HepG2 (cell line): ENCODE results near the gene MYO18A. TPM values are rescaled to one million over a fixed set of nuclear protein-coding genes. Genes with fewer than 3 reads are reported as not detected.

Source experiments
- ATF4 ChIP-seq, 2 experiments: fragments of 450-650 bp in 1 of 2; sonication (generic) in 1 of 2; formaldehyde crosslinking; IDR thresholded peaks; 2 replicates each; pipeline versions ENCODE4 v1.5.0 to v1.8.0; 2020 to 2022; ENCODE audit warnings: mild to moderate bottlenecking in 1 of 2, missing genetic modification reagents in 1 of 2
- ELF3 ChIP-seq: IDR thresholded peaks from 2 replicates; pipeline ENCODE4 v1.6.1; 2016; ENCODE audit warnings: missing genetic modification reagents, missing compliant biosample characterization
- HDAC1 ChIP-seq: sonication (generic); formaldehyde crosslinking; IDR thresholded peaks from 2 replicates; pipeline ENCODE4 v1.5.1; 2020; ENCODE audit warnings: mild to moderate bottlenecking, missing genetic modification reagents
- HES4 ChIP-seq: sonication (generic); formaldehyde crosslinking; IDR thresholded peaks from 2 replicates; pipeline ENCODE4 v1.9.0; 2021; ENCODE audit warnings: mild to moderate bottlenecking, missing genetic modification reagents, borderline replicate concordance
- HIVEP1 ChIP-seq: sonication (generic); formaldehyde crosslinking; IDR thresholded peaks from 2 replicates; pipeline ENCODE4 v1.4.0; 2020; ENCODE audit warnings: mild to moderate bottlenecking, missing genetic modification reagents
- HNF1B ChIP-seq: sonication (generic); formaldehyde crosslinking; IDR thresholded peaks from 2 replicates; pipeline ENCODE4 v1.5.1; 2020; ENCODE audit warnings: mild to moderate bottlenecking, moderate library complexity, missing genetic modification reagents
- MBNL3 ChIP-seq: fragments of 250-450 bp; sonication (Bioruptor Pico); conservative IDR thresholded peaks from 2 replicates; pipeline ENCODE4 v1.8.0; 2022; ENCODE audit warnings: mild to moderate bottlenecking, inconsistent platforms
- MTA3 ChIP-seq: sonication (generic); formaldehyde crosslinking; IDR thresholded peaks from 2 replicates; pipeline ENCODE4 v1.4.0; 2020; ENCODE audit warnings: missing genetic modification reagents
- MXD1 ChIP-seq: sonication (generic); formaldehyde crosslinking; IDR thresholded peaks from 2 replicates; pipeline ENCODE4 v1.4.0; 2020; ENCODE audit warnings: mild to moderate bottlenecking, missing genetic modification reagents
- NR2F2 ChIP-seq: IDR thresholded peaks from 2 replicates; pipeline ENCODE4 v1.6.1; 2012; ENCODE audit warnings: low read depth, inconsistent platforms, borderline replicate concordance
- RARG ChIP-seq: sonication (generic); formaldehyde crosslinking; IDR thresholded peaks from 2 replicates; pipeline ENCODE4 v1.4.0; 2020; ENCODE audit warnings: low read depth, mild to moderate bottlenecking, missing genetic modification reagents
- RXRB ChIP-seq: IDR thresholded peaks from 2 replicates; pipeline ENCODE4 v1.6.1; 2016; ENCODE audit warnings: borderline replicate concordance, missing genetic modification reagents, missing compliant biosample characterization
- SSRP1 ChIP-seq: IDR thresholded peaks from 2 replicates; pipeline ENCODE4 v1.6.1; 2016; ENCODE audit warnings: control low read depth
- TBX2 ChIP-seq: sonication (generic); formaldehyde crosslinking; IDR thresholded peaks from 2 replicates; pipeline ENCODE4 v1.5.0; 2020; ENCODE audit warnings: missing genetic modification reagents, mild to moderate bottlenecking, borderline replicate concordance
- TCF7 ChIP-seq: sonication (generic); IDR thresholded peaks from 2 replicates; pipeline ENCODE4 v1.6.1; 2016; ENCODE audit warnings: antibody characterized with exemption, low read depth
- ZNF362 ChIP-seq: sonication (generic); formaldehyde crosslinking; IDR thresholded peaks from 2 replicates; pipeline ENCODE4 v1.4.0; 2020; ENCODE audit warnings: missing genetic modification reagents, mild to moderate bottlenecking, borderline replicate concordance
- ZNF629 ChIP-seq: sonication (generic); formaldehyde crosslinking; conservative IDR thresholded peaks from 2 replicates; pipeline ENCODE4 v1.5.0; 2020; ENCODE audit warnings: missing genetic modification reagents
- ZNF646 ChIP-seq: sonication (generic); formaldehyde crosslinking; IDR thresholded peaks from 2 replicates; pipeline ENCODE4 v1.9.0; 2021; ENCODE audit warnings: mild to moderate bottlenecking, missing genetic modification reagents
- ZNF784 ChIP-seq: sonication (generic); formaldehyde crosslinking; IDR thresholded peaks from 2 replicates; pipeline ENCODE4 v1.5.1; 2020; ENCODE audit warnings: missing genetic modification reagents, mild to moderate bottlenecking, borderline replicate concordance
- polyA plus RNA-seq, 8 experiments: library from polyadenylated mRNA; depleted of rRNA in 3 of 8; stranded (reverse) in 7 of 8; unstranded in 1 of 8; fragments of >200 nt; fragmentation: Illumina TruSeq in 4 of 8; extraction: Trizol in 4 of 8; gene quantifications; 2 replicates each; pipeline versions ENCODE4 v1.2.1 to v1.2.3, GENCODE V29; 2011 to 2016; ENCODE audit warnings: low read depth in 4 of 8, missing spikeins in 1 of 8, mixed read lengths in 1 of 8; ENCODE audit not compliant: insufficient read depth in 1 of 8
- total RNA-seq, 5 experiments: library from RNA; depleted of rRNA; stranded (reverse); fragments of >200 nt; fragmentation: Illumina TruSeq; extraction: Trizol; gene quantifications; 2 replicates each; pipeline ENCODE4 v1.2.3, GENCODE V29; 2016; ENCODE audit warnings: low read depth in 1 of 5

Gene MYO18A
- total and polyA plus RNA-seq, 2 of the 13 experiments (the other 11 are each of a cell fraction or from before 2014, with no cell fraction given) = 16.8 to 24.8 TPM

GRCh38 chr17:29147682-29148081, 32.5 kb downstream of the MYO18A start (continued):
- TF ChIP-seq HNF1B (no peak), ZNF646 (CRISPR knock-in tag) (no peak), MTA3 (no peak), SSRP1 (no peak), HIVEP1 (CRISPR knock-in tag) (no peak), HES4 (CRISPR knock-in tag) (no peak), HDAC1 (CRISPR knock-in tag) (peak; percentile 56; the same call in 1 of the 2 replicates), ATF4 (CRISPR knock-in tag; IDR thresholded peaks at IDR 0.05) (no peak), TBX2 (CRISPR knock-in tag) (0 out of 2 replicates have a peak, but pooled peaks have one; percentile 38), MBNL3 (CRISPR knock-in tag) (no peak), ZNF784 (CRISPR knock-in tag) (no peak), RXRB (CRISPR knock-in tag) (peak; percentile 41; the same call in 1 of the 2 replicates), ZNF362 (CRISPR knock-in tag) (peak; percentile 86), NR2F2 (0 out of 2 replicates have a peak, but pooled peaks have one; percentile 21), ZNF629 (peak; percentile 67; the same call in 1 of the 2 replicates), ELF3 (CRISPR knock-in tag) (no peak), MXD1 (CRISPR knock-in tag) (no peak), TCF7 (peak; percentile 56), RARG (CRISPR knock-in tag) (no peak)
